Measurements from ENCODE around the gene SESN1.

Gene SESN1

GRCh38 chr6:108955329-108955949 lies 139.2 kb downstream of the SESN1 start:
- DNase-seq, result no peak

- no peak for DNase-seq
Observed at GRCh38 chr6:108953681-108954080, 141.0 kb downstream of the SESN1 start.

- DNase-seq, result no peak
Observed at GRCh38 chr6:108952776-108953486, 141.7 kb downstream of the SESN1 start.

- DNase-seq, result no peak
Observed at GRCh38 chr6:108951351-108951953, 143.2 kb downstream of the SESN1 start.

- DNase-seq, result no peak
Observed at GRCh38 chr6:108948181-108948661, 146.4 kb downstream of the SESN1 start.

- no peak for DNase-seq
Observed at GRCh38 chr6:108947114-108947854, 147.4 kb downstream of the SESN1 start.

GRCh38 chr6:108946695-108947094 lies 148.0 kb downstream of the SESN1 start:
- no peak for DNase-seq

- DNase-seq, result peak; percentile 66
Observed at GRCh38 chr6:108945681-108946159, 148.9 kb downstream of the SESN1 start.

GRCh38 chr6:108944707-108945680 lies 149.7 kb downstream of the SESN1 start:
- DNase-seq, result no peak

- no peak for DNase-seq
Observed at GRCh38 chr6:108944071-108944470, 150.6 kb downstream of the SESN1 start.

- DNase-seq, result no peak
Observed at GRCh38 chr6:108942556-108943492, 151.8 kb downstream of the SESN1 start.

- DNase-seq, result no peak
Observed at GRCh38 chr6:108941859-108942258, 152.8 kb downstream of the SESN1 start.

- no peak for DNase-seq
Observed at GRCh38 chr6:108941281-108941680, 153.4 kb downstream of the SESN1 start.

GRCh38 chr6:108940741-108941140 lies 153.9 kb downstream of the SESN1 start:
- DNase-seq, result no peak

GRCh38 chr6:108937170-108937569 lies 157.5 kb downstream of the SESN1 start:
- DNase-seq, result no peak

Data from midbrain (tissue), 1 donor.